SK-N-SH treated with all-trans-retinoic acid at 6 μM for 48 hours (cell line): Measurements from ENCODE around the gene TLL2.

Experiments
- ATAC-seq: fragments of 200-7000 bp; cut with Tn5 transposase; 3 replicates; pipeline ENCODE4 v1.9.1; 2020; ENCODE audit warnings: mild to moderate bottlenecking, moderate library complexity
- GLIS3 ChIP-seq: fragments of 250-450 bp; sonication (Bioruptor Pico); IDR thresholded peaks from 2 replicates; pipeline ENCODE4 v1.5.0; 2020; ENCODE audit warnings: mild to moderate bottlenecking, moderate library complexity
- ISL1 ChIP-seq: fragments of 250-450 bp; sonication (Bioruptor Pico); IDR thresholded peaks from 2 replicates; pipeline ENCODE4 v2.1.2; 2022; ENCODE audit warnings: mild to moderate bottlenecking, moderate library complexity
- OSR1 ChIP-seq: fragments of 250-450 bp; sonication (Bioruptor Pico); IDR thresholded peaks from 2 replicates; pipeline ENCODE4 v1.8.0; 2022; ENCODE audit warnings: moderate library complexity, mild to moderate bottlenecking, inconsistent platforms
- PPARA ChIP-seq: fragments of 250-450 bp; sonication (Bioruptor Pico); IDR thresholded peaks from 2 replicates; pipeline ENCODE4 v1.5.0; 2020; ENCODE audit warnings: mild to moderate bottlenecking, borderline replicate concordance
- RARB ChIP-seq: fragments of 250-450 bp; sonication (Bioruptor Pico); IDR thresholded peaks from 2 replicates; pipeline ENCODE4 v1.8.0; 2021; ENCODE audit warnings: mild to moderate bottlenecking, moderate library complexity
- TCF4 ChIP-seq: fragments of 250-450 bp; sonication (Bioruptor Pico); IDR thresholded peaks from 2 replicates; pipeline ENCODE4 v1.8.0; 2021; ENCODE audit warnings: mild to moderate bottlenecking, moderate library complexity, borderline replicate concordance
- TOX ChIP-seq: fragments of 250-450 bp; sonication (Bioruptor Pico); IDR thresholded peaks from 2 replicates; pipeline ENCODE4 v1.8.0; 2021; ENCODE audit warnings: mild to moderate bottlenecking, moderate library complexity, borderline replicate concordance
- ZC3H10 ChIP-seq: fragments of 250-450 bp; sonication (Bioruptor Pico); IDR thresholded peaks from 2 replicates; pipeline ENCODE4 v1.5.1; 2021; ENCODE audit warnings: mild to moderate bottlenecking, moderate library complexity
- ZFP3 ChIP-seq: fragments of 250-450 bp; sonication (Bioruptor Pico); IDR thresholded peaks from 2 replicates; pipeline ENCODE4 v1.5.0; 2020; ENCODE audit warnings: mild to moderate bottlenecking, moderate library complexity
- ZFP30 ChIP-seq: fragments of 450-650 bp; formaldehyde crosslinking; IDR thresholded peaks from 2 replicates; pipeline ENCODE4 v1.5.0; 2022; ENCODE audit warnings: mild to moderate bottlenecking, moderate library complexity
- ZNF565 ChIP-seq: fragments of 450-650 bp; formaldehyde crosslinking; conservative IDR thresholded peaks from 2 replicates; pipeline ENCODE4 v1.5.0; 2020; ENCODE audit warnings: low read depth, mild to moderate bottlenecking, moderate library complexity
- ZNF70 ChIP-seq: fragments of 450-650 bp; formaldehyde crosslinking; IDR thresholded peaks from 2 replicates; pipeline ENCODE4 v1.5.0; 2020; ENCODE audit warnings: mild to moderate bottlenecking, moderate library complexity
- TF ChIP-seq, protein P1 (sequence below): fragments of 250-450 bp; sonication (Bioruptor Pico); IDR thresholded peaks from 2 replicates; pipeline ENCODE4 v1.5.0; 2020; ENCODE audit warnings: mild to moderate bottlenecking, moderate library complexity
- TF ChIP-seq, protein P2 (sequence below): fragments of 250-450 bp; sonication (Bioruptor Pico); IDR thresholded peaks from 2 replicates; pipeline ENCODE4 v1.5.1; 2021; ENCODE audit warnings: mild to moderate bottlenecking, moderate library complexity
- TF ChIP-seq, protein P3 (sequence below): fragments of 250-450 bp; sonication (Bioruptor Pico); IDR thresholded peaks from 2 replicates; pipeline ENCODE4 v1.8.0; 2020; ENCODE audit warnings: mild to moderate bottlenecking, moderate library complexity, borderline replicate concordance
- TF ChIP-seq, protein P4 (sequence below): fragments of 250-450 bp; sonication (Bioruptor Pico); IDR thresholded peaks from 2 replicates; pipeline ENCODE4 v1.5.1; 2020; ENCODE audit warnings: low read depth, mild to moderate bottlenecking, moderate library complexity

Gene TLL2

DNA sequence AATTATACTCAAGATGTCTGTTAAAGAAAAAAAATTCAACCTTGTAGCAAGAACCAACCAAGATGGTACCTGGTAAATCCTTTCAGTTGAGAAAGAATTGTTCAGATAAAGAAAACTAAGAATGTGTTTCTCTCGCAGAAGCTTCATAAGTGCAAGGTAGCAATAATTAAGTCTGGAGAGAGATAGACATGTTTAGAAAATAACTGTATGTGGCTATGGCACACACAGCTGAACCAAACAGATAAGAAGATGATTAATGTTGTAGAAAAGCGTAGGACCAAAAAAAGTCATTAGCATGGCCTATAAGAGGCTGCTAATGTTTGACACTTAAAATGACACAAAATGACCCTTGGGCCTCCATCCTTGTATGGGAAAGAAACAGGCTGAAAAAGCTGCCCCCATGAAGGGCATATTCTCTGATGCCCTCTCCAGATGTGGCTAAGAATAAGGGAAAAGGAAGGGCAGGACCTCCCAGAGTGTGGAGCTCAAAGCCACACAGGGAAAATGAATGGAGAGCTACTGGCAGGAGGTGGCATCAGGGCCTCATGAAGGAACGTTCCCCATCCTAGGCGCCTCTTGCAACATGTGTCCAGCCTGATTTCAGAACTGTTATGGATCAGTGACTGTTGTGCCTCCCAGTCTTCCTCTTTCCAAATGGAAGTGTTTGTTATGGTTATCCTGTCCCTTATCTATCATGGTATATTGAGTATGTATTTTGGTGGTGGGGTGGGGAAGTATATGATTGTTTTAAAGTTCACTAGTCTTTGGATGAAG lies 30.7 kb downstream of the TLL2 start (continued):
- TF ChIP-seq, protein P1, sequence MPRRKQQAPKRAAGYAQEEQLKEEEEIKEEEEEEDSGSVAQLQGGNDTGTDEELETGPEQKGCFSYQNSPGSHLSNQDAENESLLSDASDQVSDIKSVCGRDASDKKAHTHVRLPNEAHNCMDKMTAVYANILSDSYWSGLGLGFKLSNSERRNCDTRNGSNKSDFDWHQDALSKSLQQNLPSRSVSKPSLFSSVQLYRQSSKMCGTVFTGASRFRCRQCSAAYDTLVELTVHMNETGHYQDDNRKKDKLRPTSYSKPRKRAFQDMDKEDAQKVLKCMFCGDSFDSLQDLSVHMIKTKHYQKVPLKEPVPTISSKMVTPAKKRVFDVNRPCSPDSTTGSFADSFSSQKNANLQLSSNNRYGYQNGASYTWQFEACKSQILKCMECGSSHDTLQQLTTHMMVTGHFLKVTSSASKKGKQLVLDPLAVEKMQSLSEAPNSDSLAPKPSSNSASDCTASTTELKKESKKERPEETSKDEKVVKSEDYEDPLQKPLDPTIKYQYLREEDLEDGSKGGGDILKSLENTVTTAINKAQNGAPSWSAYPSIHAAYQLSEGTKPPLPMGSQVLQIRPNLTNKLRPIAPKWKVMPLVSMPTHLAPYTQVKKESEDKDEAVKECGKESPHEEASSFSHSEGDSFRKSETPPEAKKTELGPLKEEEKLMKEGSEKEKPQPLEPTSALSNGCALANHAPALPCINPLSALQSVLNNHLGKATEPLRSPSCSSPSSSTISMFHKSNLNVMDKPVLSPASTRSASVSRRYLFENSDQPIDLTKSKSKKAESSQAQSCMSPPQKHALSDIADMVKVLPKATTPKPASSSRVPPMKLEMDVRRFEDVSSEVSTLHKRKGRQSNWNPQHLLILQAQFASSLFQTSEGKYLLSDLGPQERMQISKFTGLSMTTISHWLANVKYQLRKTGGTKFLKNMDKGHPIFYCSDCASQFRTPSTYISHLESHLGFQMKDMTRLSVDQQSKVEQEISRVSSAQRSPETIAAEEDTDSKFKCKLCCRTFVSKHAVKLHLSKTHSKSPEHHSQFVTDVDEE (CRISPR knock-in tag) = no peak
- TF ChIP-seq ISL1 (CRISPR knock-in tag) (no peak), ZC3H10 (no peak)
- TF ChIP-seq, all 23 proteins: peak for 0

DNA sequence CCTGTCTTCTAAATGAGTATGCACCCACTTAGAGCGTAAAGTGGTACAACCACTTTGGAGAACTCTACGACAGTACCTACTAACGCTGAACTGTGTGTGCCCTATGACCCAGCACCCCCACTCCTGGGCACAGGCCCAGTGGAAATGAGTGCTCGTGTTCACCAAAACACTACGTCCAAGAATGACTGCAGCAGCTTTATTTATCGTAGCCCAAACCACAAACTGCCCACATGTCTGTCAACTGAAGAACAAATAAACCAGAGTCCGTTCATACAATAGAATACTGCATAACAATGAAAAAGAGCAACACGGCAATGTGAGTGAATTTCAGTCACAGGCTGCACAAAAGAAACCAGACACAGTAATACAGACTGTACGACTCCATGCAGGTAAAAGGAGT lies 35.4 kb downstream of the TLL2 start:
- TF ChIP-seq ZNF565 (CRISPR knock-in tag) = no peak
- no peak for TF ChIP-seq GLIS3 (CRISPR knock-in tag)
- TF ChIP-seq, protein P2, sequence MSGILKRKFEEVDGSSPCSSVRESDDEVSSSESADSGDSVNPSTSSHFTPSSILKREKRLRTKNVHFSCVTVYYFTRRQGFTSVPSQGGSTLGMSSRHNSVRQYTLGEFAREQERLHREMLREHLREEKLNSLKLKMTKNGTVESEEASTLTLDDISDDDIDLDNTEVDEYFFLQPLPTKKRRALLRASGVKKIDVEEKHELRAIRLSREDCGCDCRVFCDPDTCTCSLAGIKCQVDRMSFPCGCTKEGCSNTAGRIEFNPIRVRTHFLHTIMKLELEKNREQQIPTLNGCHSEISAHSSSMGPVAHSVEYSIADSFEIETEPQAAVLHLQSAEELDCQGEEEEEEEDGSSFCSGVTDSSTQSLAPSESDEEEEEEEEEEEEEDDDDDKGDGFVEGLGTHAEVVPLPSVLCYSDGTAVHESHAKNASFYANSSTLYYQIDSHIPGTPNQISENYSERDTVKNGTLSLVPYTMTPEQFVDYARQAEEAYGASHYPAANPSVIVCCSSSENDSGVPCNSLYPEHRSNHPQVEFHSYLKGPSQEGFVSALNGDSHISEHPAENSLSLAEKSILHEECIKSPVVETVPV (CRISPR knock-in tag) = no peak
- TF ChIP-seq, protein P1 (CRISPR knock-in tag) = no peak
- TF ChIP-seq ZFP3 (CRISPR knock-in tag) = no peak
- TF ChIP-seq ZFP30 (CRISPR knock-in tag) = no peak
- no peak for TF ChIP-seq TOX
- no peak for TF ChIP-seq TCF4 (CRISPR knock-in tag)
- TF ChIP-seq ZNF70 (CRISPR knock-in tag) = no peak
- TF ChIP-seq, protein P3, sequence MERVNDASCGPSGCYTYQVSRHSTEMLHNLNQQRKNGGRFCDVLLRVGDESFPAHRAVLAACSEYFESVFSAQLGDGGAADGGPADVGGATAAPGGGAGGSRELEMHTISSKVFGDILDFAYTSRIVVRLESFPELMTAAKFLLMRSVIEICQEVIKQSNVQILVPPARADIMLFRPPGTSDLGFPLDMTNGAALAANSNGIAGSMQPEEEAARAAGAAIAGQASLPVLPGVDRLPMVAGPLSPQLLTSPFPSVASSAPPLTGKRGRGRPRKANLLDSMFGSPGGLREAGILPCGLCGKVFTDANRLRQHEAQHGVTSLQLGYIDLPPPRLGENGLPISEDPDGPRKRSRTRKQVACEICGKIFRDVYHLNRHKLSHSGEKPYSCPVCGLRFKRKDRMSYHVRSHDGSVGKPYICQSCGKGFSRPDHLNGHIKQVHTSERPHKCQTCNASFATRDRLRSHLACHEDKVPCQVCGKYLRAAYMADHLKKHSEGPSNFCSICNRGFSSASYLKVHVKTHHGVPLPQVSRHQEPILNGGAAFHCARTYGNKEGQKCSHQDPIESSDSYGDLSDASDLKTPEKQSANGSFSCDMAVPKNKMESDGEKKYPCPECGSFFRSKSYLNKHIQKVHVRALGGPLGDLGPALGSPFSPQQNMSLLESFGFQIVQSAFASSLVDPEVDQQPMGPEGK (CRISPR knock-in tag) = no peak
- no peak for TF ChIP-seq ZC3H10
- TF ChIP-seq PPARA (CRISPR knock-in tag) = no peak
- TF ChIP-seq, protein P4, sequence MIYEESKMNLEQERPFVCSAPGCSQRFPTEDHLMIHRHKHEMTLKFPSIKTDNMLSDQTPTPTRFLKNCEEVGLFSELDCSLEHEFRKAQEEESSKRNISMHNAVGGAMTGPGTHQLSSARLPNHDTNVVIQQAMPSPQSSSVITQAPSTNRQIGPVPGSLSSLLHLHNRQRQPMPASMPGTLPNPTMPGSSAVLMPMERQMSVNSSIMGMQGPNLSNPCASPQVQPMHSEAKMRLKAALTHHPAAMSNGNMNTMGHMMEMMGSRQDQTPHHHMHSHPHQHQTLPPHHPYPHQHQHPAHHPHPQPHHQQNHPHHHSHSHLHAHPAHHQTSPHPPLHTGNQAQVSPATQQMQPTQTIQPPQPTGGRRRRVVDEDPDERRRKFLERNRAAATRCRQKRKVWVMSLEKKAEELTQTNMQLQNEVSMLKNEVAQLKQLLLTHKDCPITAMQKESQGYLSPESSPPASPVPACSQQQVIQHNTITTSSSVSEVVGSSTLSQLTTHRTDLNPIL (CRISPR knock-in tag) = no peak
- ATAC-seq = no peak

DNA sequence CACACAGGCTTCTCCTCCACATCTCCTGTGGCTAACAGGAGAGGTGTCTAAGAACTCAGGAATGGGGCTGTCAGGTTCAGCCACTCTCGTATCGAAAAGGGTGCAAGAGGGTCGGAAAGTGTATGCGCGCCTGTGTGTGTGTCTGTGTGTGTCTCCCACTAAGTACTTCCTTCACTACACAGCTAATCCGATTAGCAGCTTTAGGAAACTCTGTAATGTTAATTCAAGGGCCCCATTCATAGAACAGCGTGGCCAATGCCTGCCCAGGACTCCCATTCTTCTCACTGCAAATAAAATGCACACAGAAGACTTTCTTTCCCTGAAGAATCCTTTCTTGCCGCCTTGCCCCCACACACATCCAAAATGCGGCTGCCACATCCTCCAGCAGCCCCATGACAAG lies 39.9 kb downstream of the TLL2 start:
- no peak for TF ChIP-seq ISL1 (CRISPR knock-in tag)
- TF ChIP-seq, protein P3 (CRISPR knock-in tag) = no peak
- TF ChIP-seq OSR1 (CRISPR knock-in tag) = no peak
- no peak for TF ChIP-seq RARB (CRISPR knock-in tag)
- TF ChIP-seq, all 23 proteins: peak for 0
- no peak for ATAC-seq
